HUES48 (cell line): ENCODE data around the gene ZNF23.

Source experiments
- H3K27ac ChIP-seq: one replicate; pipeline ENCODE4 v1.7.0; 2013; ENCODE audit warnings: low read depth, low read length, inconsistent platforms
- H3K27me3 ChIP-seq: 2 replicates; pipeline ENCODE4 v1.6.1; 2013; ENCODE audit warnings: mild to moderate bottlenecking, low read length; ENCODE audit not compliant: control insufficient read depth, insufficient read depth
- H3K36me3 ChIP-seq: 2 replicates; pipeline ENCODE4 v1.6.1; 2013; ENCODE audit warnings: low read length; ENCODE audit not compliant: control insufficient read depth, insufficient read depth
- H3K4me1 ChIP-seq: 2 replicates; pipeline ENCODE4 v1.6.1; 2013; ENCODE audit warnings: mild to moderate bottlenecking, low read length; ENCODE audit not compliant: control insufficient read depth, insufficient read depth
- H3K4me3 ChIP-seq: 2 replicates; pipeline ENCODE4 v1.5.1; 2013; ENCODE audit warnings: mild to moderate bottlenecking, low read depth, low read length
- H3K9ac ChIP-seq: 2 replicates; pipeline ENCODE4 v1.6.1; 2013; ENCODE audit warnings: mild to moderate bottlenecking, low read depth, low read length, moderate library complexity
- H3K9me3 ChIP-seq: 2 replicates; pipeline ENCODE4 v1.6.1; 2013; ENCODE audit warnings: low read length; ENCODE audit not compliant: control insufficient read depth, insufficient read depth

The ZNF23 gene

GRCh38 chr16:71490361-71490760, 28.3 kb upstream of the ZNF23 start:
- Histone ChIP-seq H3K27me3 (no peaks in the 10 kb centered on the region; the same call in 1 of the 2 replicates), H3K27ac (no peak overlapping the region), H3K9me3 (no peaks in the 10 kb centered on the region), H3K4me1 (no peaks in the 10 kb centered on the region), H3K36me3 (no peaks in the 10 kb centered on the region), H3K4me3 (no peak overlapping the region), H3K9ac (no peak overlapping the region)

GRCh38 chr16:71489122-71489521, 27.1 kb upstream of the ZNF23 start, which contains the start of gene ZNF19:
Gene ZNF19, minus strand, starts transcription at chr16:71489324. Its CDS starts 7,210 bp downstream, at chr16:71482114.
- H3K36me3 ChIP-seq: no peaks in the 10 kb centered on the region
- H3K4me3 ChIP-seq: no peak within 1 kb of the TSS
- H3K27ac ChIP-seq: no peak within 1 kb of the TSS
- H3K9ac ChIP-seq: no peak within 1 kb of the TSS
- no peaks in the 10 kb centered on the region for H3K9me3 ChIP-seq
- H3K27me3 ChIP-seq: no peaks in the 10 kb centered on the region; the same call in 1 of the 2 replicates
- no peaks in the 10 kb centered on the region for H3K4me1 ChIP-seq

GRCh38 chr16:71484006-71484893, 22.2 kb upstream of the ZNF23 start:
- Histone ChIP-seq H3K36me3 (no peaks in the 10 kb centered on the region), H3K27ac (peak overlapping the region; percentile 93), H3K4me1 (no peaks in the 10 kb centered on the region), H3K9me3 (no peaks in the 10 kb centered on the region), H3K27me3 (no peaks in the 10 kb centered on the region; the same call in 1 of the 2 replicates), H3K9ac (peak overlapping the region; percentile 81), H3K4me3 (peak overlapping the region; percentile 84)

GRCh38 chr16:71482569-71482968, 20.5 kb upstream of the ZNF23 start:
- no peak overlapping the region for H3K9ac ChIP-seq
- H3K4me3 ChIP-seq: no peak overlapping the region
- H3K27ac ChIP-seq: no peak overlapping the region
- H3K4me1 ChIP-seq: no peaks in the 10 kb centered on the region
- no peaks in the 10 kb centered on the region for H3K27me3 ChIP-seq
- peaks cover 4% of the 10 kb centered on the region; the same call in 1 of the 2 replicates for H3K36me3 ChIP-seq
- H3K9me3 ChIP-seq: no peaks in the 10 kb centered on the region

- Histone ChIP-seq H3K4me1 (no peaks in the 10 kb centered on the region), H3K27ac (no peak overlapping the region), H3K9ac (no peak overlapping the region), H3K27me3 (no peaks in the 10 kb centered on the region), H3K4me3 (no peak overlapping the region), H3K36me3 (peaks cover 6% of the 10 kb centered on the region; the same call in 1 of the 2 replicates), H3K9me3 (no peaks in the 10 kb centered on the region)
Measured at GRCh38 chr16:71480956-71481355, 18.9 kb upstream of the ZNF23 start.

GRCh38 chr16:71479420-71479819, 17.4 kb upstream of the ZNF23 start:
- Histone ChIP-seq H3K4me1 (no peaks in the 10 kb centered on the region), H3K27me3 (no peaks in the 10 kb centered on the region), H3K4me3 (no peak overlapping the region), H3K27ac (no peak overlapping the region), H3K9ac (no peak overlapping the region), H3K9me3 (no peaks in the 10 kb centered on the region), H3K36me3 (peaks cover 7% of the 10 kb centered on the region; the same call in 1 of the 2 replicates)

GRCh38 chr16:71476457-71477124, 14.5 kb upstream of the ZNF23 start:
- no peak overlapping the region for H3K4me3 ChIP-seq
- no peak overlapping the region for H3K9ac ChIP-seq
- peaks cover 7% of the 10 kb centered on the region; the same call in 1 of the 2 replicates for H3K36me3 ChIP-seq
- no peaks in the 10 kb centered on the region for H3K27me3 ChIP-seq
- H3K27ac ChIP-seq: no peak overlapping the region
- H3K4me1 ChIP-seq: no peaks in the 10 kb centered on the region
- no peaks in the 10 kb centered on the region for H3K9me3 ChIP-seq

GRCh38 chr16:71474864-71475263, 12.8 kb upstream of the ZNF23 start:
- Histone ChIP-seq H3K36me3 (peaks cover 7% of the 10 kb centered on the region; the same call in 1 of the 2 replicates), H3K4me3 (no peak overlapping the region), H3K9ac (no peak overlapping the region), H3K27me3 (no peaks in the 10 kb centered on the region), H3K9me3 (no peaks in the 10 kb centered on the region), H3K4me1 (no peaks in the 10 kb centered on the region), H3K27ac (no peak overlapping the region)

- H3K4me3 ChIP-seq: no peak overlapping the region
- H3K9me3 ChIP-seq: no peaks in the 10 kb centered on the region
- H3K4me1 ChIP-seq: no peaks in the 10 kb centered on the region
- H3K27ac ChIP-seq: no peak overlapping the region
- H3K9ac ChIP-seq: no peak overlapping the region
- H3K27me3 ChIP-seq: no peaks in the 10 kb centered on the region
- peaks cover 7% of the 10 kb centered on the region; the same call in 1 of the 2 replicates for H3K36me3 ChIP-seq
Measured at GRCh38 chr16:71473891-71474290, 11.8 kb upstream of the ZNF23 start.

- H3K27ac ChIP-seq: no peak overlapping the region
- H3K9ac ChIP-seq: no peak overlapping the region
- no peaks in the 10 kb centered on the region for H3K27me3 ChIP-seq
- no peaks in the 10 kb centered on the region for H3K4me1 ChIP-seq
- H3K9me3 ChIP-seq: no peaks in the 10 kb centered on the region
- H3K36me3 ChIP-seq: peaks cover 4% of the 10 kb centered on the region; the same call in 1 of the 2 replicates
- H3K4me3 ChIP-seq: no peak overlapping the region
Measured at GRCh38 chr16:71472931-71473330, 10.9 kb upstream of the ZNF23 start.

- H3K4me3 ChIP-seq: no peak overlapping the region
- H3K36me3 ChIP-seq: peaks cover 3% of the 10 kb centered on the region; the same call in 1 of the 2 replicates
- no peaks in the 10 kb centered on the region for H3K4me1 ChIP-seq
- H3K9ac ChIP-seq: no peak overlapping the region
- no peaks in the 10 kb centered on the region for H3K9me3 ChIP-seq
- no peak overlapping the region for H3K27ac ChIP-seq
- H3K27me3 ChIP-seq: no peaks in the 10 kb centered on the region
Measured at GRCh38 chr16:71472051-71472450, 10.0 kb upstream of the ZNF23 start.
